HepG2 (cell line): ENCODE measurements around the gene RNASE13. TPM values are rescaled to one million over a fixed set of nuclear protein-coding genes. Genes with fewer than 3 reads are reported as not detected.

ENCODE experiments used
- ATAC-seq: fragments of 200-7000 bp; cut with Tn5 transposase; 3 replicates; pipeline ENCODE4 v1.9.1; 2020; ENCODE audit warnings: mild to moderate bottlenecking, moderate library complexity
- BruUV-seq: library from RNA; stranded (reverse); fragments of 400-500 nt; replicated peaks from 2 replicates; lab custom pipeline; 2021; lab: Mats Ljungman, UMichigan
- CTCF ChIA-PET: fragments of 300-600 bp; formaldehyde crosslinking; extraction: SDS; loops from one replicate; lab custom pipeline; 2021; ENCODE audit warnings: low total read pairs, inconsistent platforms, low intra/inter-chr PET ratio; lab: Yijun Ruan, JAX
- POLR2A ChIA-PET: fragments of 350-600 bp; sonication (Branson Sonifier 250); formaldehyde crosslinking; loops from one replicate; lab custom pipeline; 2020; ENCODE audit warnings: antibody characterized with exemption, inconsistent platforms; lab: Yijun Ruan, JAX
- DNase-seq: peaks from one replicate; pipeline ENCODE4 v3.0.0-alpha.2; 2015; ENCODE audit warnings: low spot score
- FAIRE-seq: peaks from 3 replicates; lab custom pipeline; 2011; peaks lifted over from hg19 to GRCh38; lab: Jason Lieb, UNC
- H2AFZ ChIP-seq: one replicate; pipeline ENCODE4 v1.6.1; 2011; ENCODE audit warnings: low read length, inconsistent platforms
- H3K27ac ChIP-seq: fragments of 300-600 bp; 3 replicates; pipeline ENCODE4 v1.8.0; 2011; ENCODE audit warnings: mixed run types, mild to moderate bottlenecking, mixed read lengths, low read length, inconsistent platforms; ENCODE audit not compliant: insufficient read depth; ENCODE audit errors: extremely low read length
- H3K27me3 ChIP-seq, 2 experiments: fragments of 200-600 bp in 1 of 2; 2 replicates in 1 of 2; 3 replicates in 1 of 2; pipeline versions ENCODE4 v1.6.0 to v1.8.0; 2011; ENCODE audit warnings: low read length in 2 of 2, mild to moderate bottlenecking in 2 of 2, moderate library complexity in 2 of 2, inconsistent platforms in 1 of 2; ENCODE audit not compliant: insufficient read depth in 2 of 2, control insufficient read depth in 1 of 2
- H3K36me3 ChIP-seq, 2 experiments: fragments of 200-600 bp in 1 of 2; replicated peaks in 1 of 2; 2 replicates in 1 of 2; 3 replicates in 1 of 2; pipeline versions ENCODE4 v1.5.1 to v1.8.0; 2011; ENCODE audit warnings: low read length in 2 of 2, inconsistent platforms in 1 of 2; ENCODE audit not compliant: insufficient read depth in 2 of 2, control insufficient read depth in 1 of 2
- H3K4me1 ChIP-seq: 2 replicates; pipeline ENCODE4 v1.5.1; 2012; ENCODE audit warnings: low read length, inconsistent platforms; ENCODE audit not compliant: insufficient read depth
- H3K4me2 ChIP-seq: 2 replicates; pipeline ENCODE4 v1.6.0; 2011; ENCODE audit warnings: low read depth, low read length, inconsistent platforms
- H3K4me3 ChIP-seq, 3 experiments: fragments of 200-600 bp in 1 of 3; sonication (generic), shearing (Covaris generic) in 1 of 3; replicated peaks in 1 of 3; 2 replicates each; pipeline ENCODE4 v1.5.1; 2011 to 2016; ENCODE audit warnings: low read length in 3 of 3, inconsistent platforms in 2 of 3, low read depth in 2 of 3, mild to moderate bottlenecking in 2 of 3, control low read depth in 1 of 3, mixed read lengths in 1 of 3; ENCODE audit not compliant: insufficient read depth in 1 of 3
- H3K79me2 ChIP-seq: one replicate; pipeline ENCODE4 v1.6.1; 2011; ENCODE audit warnings: low read length, inconsistent platforms; ENCODE audit not compliant: insufficient read depth
- H3K9ac ChIP-seq: 2 replicates; pipeline ENCODE4 v1.6.0; 2011; ENCODE audit warnings: mild to moderate bottlenecking, low read depth, low read length, inconsistent platforms; ENCODE audit not compliant: insufficient read depth
- H3K9me3 ChIP-seq: 2 replicates; pipeline ENCODE4 v1.5.1; 2012; ENCODE audit warnings: mild to moderate bottlenecking, low read length
- H4K20me1 ChIP-seq: 2 replicates; pipeline ENCODE4 v1.6.0; 2011; ENCODE audit warnings: inconsistent platforms, mild to moderate bottlenecking, low read length, moderate library complexity; ENCODE audit not compliant: insufficient read depth
- ATM ChIP-seq: fragments of 450-650 bp; IDR thresholded peaks from 2 replicates; pipeline ENCODE4 v1.7.1; 2017; ENCODE audit warnings: mild to moderate bottlenecking, borderline replicate concordance
- FOXJ3 ChIP-seq: sonication (generic); formaldehyde crosslinking; IDR thresholded peaks from 2 replicates; pipeline ENCODE4 v1.4.0; 2020; ENCODE audit warnings: missing genetic modification reagents, mild to moderate bottlenecking, borderline replicate concordance
- GZF1 ChIP-seq: sonication (generic); formaldehyde crosslinking; IDR thresholded peaks from 2 replicates; pipeline ENCODE4 v1.5.1; 2020; ENCODE audit warnings: mild to moderate bottlenecking, missing genetic modification reagents
- JDP2 ChIP-seq: sonication (generic); formaldehyde crosslinking; IDR thresholded peaks from 2 replicates; pipeline ENCODE4 v1.8.1; 2022; ENCODE audit warnings: missing genetic modification reagents, borderline replicate concordance
- MEF2D ChIP-seq: sonication (generic); formaldehyde crosslinking; IDR thresholded peaks from 2 replicates; pipeline ENCODE4 v1.5.1; 2020; ENCODE audit warnings: mild to moderate bottlenecking, missing genetic modification reagents
- MXD4 ChIP-seq: IDR thresholded peaks from 2 replicates; pipeline ENCODE4 v1.6.1; 2016; ENCODE audit warnings: mild to moderate bottlenecking, missing biosample characterization, missing genetic modification reagents
- SKI ChIP-seq: fragments of 450-650 bp; IDR thresholded peaks from one replicate; pipeline ENCODE4 v1.6.1; 2018; ENCODE audit warnings: mild to moderate bottlenecking; ENCODE audit not compliant: partially characterized antibody
- ZBTB38 ChIP-seq: sonication (generic); formaldehyde crosslinking; IDR thresholded peaks from 2 replicates; pipeline ENCODE4 v1.5.1; 2020; ENCODE audit warnings: mild to moderate bottlenecking, missing genetic modification reagents
- ZFP90 ChIP-seq: sonication (generic); formaldehyde crosslinking; IDR thresholded peaks from 2 replicates; pipeline ENCODE4 v1.8.0; 2022; ENCODE audit warnings: missing genetic modification reagents, mild to moderate bottlenecking, inconsistent platforms, borderline replicate concordance
- ZNF354B ChIP-seq: sonication (generic); formaldehyde crosslinking; IDR thresholded peaks from 2 replicates; pipeline ENCODE4 v1.8.0; 2022; ENCODE audit warnings: mild to moderate bottlenecking, missing genetic modification reagents
- ZNF598 ChIP-seq: sonication (generic); formaldehyde crosslinking; IDR thresholded peaks from 2 replicates; pipeline ENCODE4 v1.5.1; 2020; ENCODE audit warnings: mild to moderate bottlenecking, missing genetic modification reagents, borderline replicate concordance
- WGBS: methylation state at CpG from one replicate; pipeline ENCODE4 v1.1.6; 2017; ENCODE audit warnings: low lambda C conversion rate; 5-methylcytosine and 5-hydroxymethylcytosine counted together
- in situ Hi-C: cut with HindIII; loops from 2 replicates; pipeline ENCODE4 v1.10.0; 2017; ENCODE audit warnings: low pct_unique_long_range_greater_than_20kb; ENCODE audit not compliant: extremely low pct_ligation_motif_present
- intact Hi-C: fragments of 100-400 bp; cut with micrococcal nuclease; formaldehyde crosslinking; loops from one replicate; pipeline ENCODE4 v1.10.0; 2022; ENCODE audit not compliant: unreplicated experiment
- polyA plus RNA-seq, 8 experiments: library from polyadenylated mRNA; depleted of rRNA in 3 of 8; stranded (reverse) in 7 of 8; unstranded in 1 of 8; fragments of >200 nt; fragmentation: Illumina TruSeq in 4 of 8; extraction: Trizol in 4 of 8; gene quantifications; 2 replicates each; pipeline versions ENCODE4 v1.2.1 to v1.2.3, GENCODE V29; 2011 to 2016; ENCODE audit warnings: low read depth in 4 of 8, missing spikeins in 1 of 8, mixed read lengths in 1 of 8; ENCODE audit not compliant: insufficient read depth in 1 of 8
- total RNA-seq, 5 experiments: library from RNA; depleted of rRNA; stranded (reverse); fragments of >200 nt; fragmentation: Illumina TruSeq; extraction: Trizol; gene quantifications; 2 replicates each; pipeline ENCODE4 v1.2.3, GENCODE V29; 2016; ENCODE audit warnings: low read depth in 1 of 5
- TF ChIP-seq, protein P1 (sequence below): sonication (generic); formaldehyde crosslinking; IDR thresholded peaks from 2 replicates; pipeline ENCODE4 v1.5.1; 2020; ENCODE audit warnings: mild to moderate bottlenecking, missing genetic modification reagents, moderate library complexity
- TF ChIP-seq, protein P2 (sequence below): sonication (generic); formaldehyde crosslinking; IDR thresholded peaks from 2 replicates; pipeline ENCODE4 v1.4.0; 2020; ENCODE audit warnings: mild to moderate bottlenecking, missing genetic modification reagents
- TF ChIP-seq, protein P3 (sequence below): fragments of 450-650 bp; IDR thresholded peaks from 2 replicates; pipeline ENCODE4 v1.6.1; 2017
- TF ChIP-seq, protein P4 (sequence below): sonication (generic); formaldehyde crosslinking; IDR thresholded peaks from 2 replicates; pipeline ENCODE4 v1.5.0; 2020; ENCODE audit warnings: mild to moderate bottlenecking, low read depth, missing genetic modification reagents, borderline replicate concordance

RNASE13 gene
- total and polyA plus RNA-seq, 2 of the 13 experiments (the other 11 are each of a cell fraction or from before 2014, with no cell fraction given) = 1.0 TPM; not detected in 1

DNA sequence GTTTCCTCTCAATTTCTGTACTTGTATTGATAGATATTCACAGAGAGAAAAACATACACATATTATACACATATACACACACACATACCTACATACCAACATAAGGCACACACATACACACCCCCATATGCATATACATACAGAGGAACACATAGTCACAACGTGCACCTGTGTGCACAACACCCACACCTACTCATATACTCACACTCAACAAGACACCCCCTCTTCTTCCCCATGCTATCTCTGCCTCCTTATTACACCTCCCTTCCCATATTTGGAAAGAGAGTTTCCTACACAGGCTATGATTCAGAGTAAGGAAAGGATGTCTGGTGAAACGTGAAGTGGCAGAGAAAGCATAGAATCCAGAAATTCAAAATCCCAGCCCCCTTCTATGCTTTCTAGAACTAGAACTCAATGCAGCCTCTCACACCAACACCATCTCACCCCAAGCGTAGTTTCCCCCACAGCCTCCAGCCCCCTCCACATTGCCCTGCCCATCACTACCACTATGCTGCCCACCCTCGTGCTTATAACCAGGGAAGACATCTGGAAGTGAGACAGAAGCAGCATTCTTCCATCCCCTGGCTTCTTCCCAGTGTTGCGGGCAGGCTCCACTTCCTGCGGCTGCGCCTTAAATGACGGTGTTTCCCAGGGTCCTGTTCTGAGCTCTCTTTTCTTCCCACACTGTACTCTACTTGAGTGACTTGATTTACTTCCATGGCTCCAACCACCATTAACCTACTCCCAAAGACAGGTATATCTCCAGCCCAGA, 25.4 kb upstream of the RNASE13 start:
- Histone ChIP-seq H3K4me1 (peaks cover 89% of the 10 kb centered on the region), H4K20me1 (no peaks in the 10 kb centered on the region), H2AFZ (no peak overlapping the region), H3K36me3 (no peaks in the 10 kb centered on the region), H3K27me3 (no peaks in the 10 kb centered on the region), H3K4me2 (peak overlapping the region; percentile 59), H3K4me3 (no peak overlapping the region), H3K9ac (no peak overlapping the region), H3K79me2 (no peaks in the 10 kb centered on the region), H3K27ac (peak overlapping the region; percentile 71), H3K9me3 (no peaks in the 10 kb centered on the region)
- CTCF ChIA-PET = interaction anchor here (1.9 kb wide), 1 partner anchor 45 kb away, joined by 5 read pairs; no protein-coding TSS in a partner anchor
- no TSS peak for BruUV-seq
- POLR2A ChIA-PET = interaction anchor here (1.3 to 2.8 kb wide), 5 partner anchors 11 to 45 kb away, joined by 5 to 59 read pairs (median 9); partner anchors contain the start of gene ARHGEF40
- in situ Hi-C loops (no loop called here), intact Hi-C loops (loop anchor here (5.0 kb wide), 1 partner anchor 378 kb away; the partner anchor contains the start of gene RNASE4)
- WGBS = 89% methylated on average over 8 of the region's 8 CpGs
- DNase-seq (no peak), ATAC-seq (no peak), FAIRE-seq (no peak)
- TF ChIP-seq SKI (no peak), FOXJ3 (CRISPR knock-in tag) (no peak), ZFP90 (no peak), MEF2D (CRISPR knock-in tag) (no peak), GZF1 (CRISPR knock-in tag) (peak; percentile 55; the same call in 1 of the 2 replicates), ZNF354B (no peak), JDP2 (CRISPR knock-in tag) (no peak), ATM (no peak), MXD4 (CRISPR knock-in tag) (no peak), ZBTB38 (CRISPR knock-in tag) (peak; percentile 40; the same call in 1 of the 2 replicates), ZNF598 (0 out of 2 replicates have a peak, but pooled peaks have one; percentile 8)
- TF ChIP-seq, protein P1, sequence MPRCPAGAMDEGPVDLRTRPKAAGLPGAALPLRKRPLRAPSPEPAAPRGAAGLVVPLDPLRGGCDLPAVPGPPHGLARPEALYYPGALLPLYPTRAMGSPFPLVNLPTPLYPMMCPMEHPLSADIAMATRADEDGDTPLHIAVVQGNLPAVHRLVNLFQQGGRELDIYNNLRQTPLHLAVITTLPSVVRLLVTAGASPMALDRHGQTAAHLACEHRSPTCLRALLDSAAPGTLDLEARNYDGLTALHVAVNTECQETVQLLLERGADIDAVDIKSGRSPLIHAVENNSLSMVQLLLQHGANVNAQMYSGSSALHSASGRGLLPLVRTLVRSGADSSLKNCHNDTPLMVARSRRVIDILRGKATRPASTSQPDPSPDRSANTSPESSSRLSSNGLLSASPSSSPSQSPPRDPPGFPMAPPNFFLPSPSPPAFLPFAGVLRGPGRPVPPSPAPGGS (CRISPR knock-in tag) = 0 out of 2 replicates have a peak, but pooled peaks have one; percentile 22
- TF ChIP-seq, protein P2, sequence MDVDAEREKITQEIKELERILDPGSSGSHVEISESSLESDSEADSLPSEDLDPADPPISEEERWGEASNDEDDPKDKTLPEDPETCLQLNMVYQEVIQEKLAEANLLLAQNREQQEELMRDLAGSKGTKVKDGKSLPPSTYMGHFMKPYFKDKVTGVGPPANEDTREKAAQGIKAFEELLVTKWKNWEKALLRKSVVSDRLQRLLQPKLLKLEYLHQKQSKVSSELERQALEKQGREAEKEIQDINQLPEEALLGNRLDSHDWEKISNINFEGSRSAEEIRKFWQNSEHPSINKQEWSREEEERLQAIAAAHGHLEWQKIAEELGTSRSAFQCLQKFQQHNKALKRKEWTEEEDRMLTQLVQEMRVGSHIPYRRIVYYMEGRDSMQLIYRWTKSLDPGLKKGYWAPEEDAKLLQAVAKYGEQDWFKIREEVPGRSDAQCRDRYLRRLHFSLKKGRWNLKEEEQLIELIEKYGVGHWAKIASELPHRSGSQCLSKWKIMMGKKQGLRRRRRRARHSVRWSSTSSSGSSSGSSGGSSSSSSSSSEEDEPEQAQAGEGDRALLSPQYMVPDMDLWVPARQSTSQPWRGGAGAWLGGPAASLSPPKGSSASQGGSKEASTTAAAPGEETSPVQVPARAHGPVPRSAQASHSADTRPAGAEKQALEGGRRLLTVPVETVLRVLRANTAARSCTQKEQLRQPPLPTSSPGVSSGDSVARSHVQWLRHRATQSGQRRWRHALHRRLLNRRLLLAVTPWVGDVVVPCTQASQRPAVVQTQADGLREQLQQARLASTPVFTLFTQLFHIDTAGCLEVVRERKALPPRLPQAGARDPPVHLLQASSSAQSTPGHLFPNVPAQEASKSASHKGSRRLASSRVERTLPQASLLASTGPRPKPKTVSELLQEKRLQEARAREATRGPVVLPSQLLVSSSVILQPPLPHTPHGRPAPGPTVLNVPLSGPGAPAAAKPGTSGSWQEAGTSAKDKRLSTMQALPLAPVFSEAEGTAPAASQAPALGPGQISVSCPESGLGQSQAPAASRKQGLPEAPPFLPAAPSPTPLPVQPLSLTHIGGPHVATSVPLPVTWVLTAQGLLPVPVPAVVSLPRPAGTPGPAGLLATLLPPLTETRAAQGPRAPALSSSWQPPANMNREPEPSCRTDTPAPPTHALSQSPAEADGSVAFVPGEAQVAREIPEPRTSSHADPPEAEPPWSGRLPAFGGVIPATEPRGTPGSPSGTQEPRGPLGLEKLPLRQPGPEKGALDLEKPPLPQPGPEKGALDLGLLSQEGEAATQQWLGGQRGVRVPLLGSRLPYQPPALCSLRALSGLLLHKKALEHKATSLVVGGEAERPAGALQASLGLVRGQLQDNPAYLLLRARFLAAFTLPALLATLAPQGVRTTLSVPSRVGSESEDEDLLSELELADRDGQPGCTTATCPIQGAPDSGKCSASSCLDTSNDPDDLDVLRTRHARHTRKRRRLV (CRISPR knock-in tag) = no peak
- TF ChIP-seq, protein P3, sequence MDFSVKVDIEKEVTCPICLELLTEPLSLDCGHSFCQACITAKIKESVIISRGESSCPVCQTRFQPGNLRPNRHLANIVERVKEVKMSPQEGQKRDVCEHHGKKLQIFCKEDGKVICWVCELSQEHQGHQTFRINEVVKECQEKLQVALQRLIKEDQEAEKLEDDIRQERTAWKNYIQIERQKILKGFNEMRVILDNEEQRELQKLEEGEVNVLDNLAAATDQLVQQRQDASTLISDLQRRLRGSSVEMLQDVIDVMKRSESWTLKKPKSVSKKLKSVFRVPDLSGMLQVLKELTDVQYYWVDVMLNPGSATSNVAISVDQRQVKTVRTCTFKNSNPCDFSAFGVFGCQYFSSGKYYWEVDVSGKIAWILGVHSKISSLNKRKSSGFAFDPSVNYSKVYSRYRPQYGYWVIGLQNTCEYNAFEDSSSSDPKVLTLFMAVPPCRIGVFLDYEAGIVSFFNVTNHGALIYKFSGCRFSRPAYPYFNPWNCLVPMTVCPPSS = 0 out of 2 replicates have a peak, but pooled peaks have one; percentile 42
- TF ChIP-seq, protein P4, sequence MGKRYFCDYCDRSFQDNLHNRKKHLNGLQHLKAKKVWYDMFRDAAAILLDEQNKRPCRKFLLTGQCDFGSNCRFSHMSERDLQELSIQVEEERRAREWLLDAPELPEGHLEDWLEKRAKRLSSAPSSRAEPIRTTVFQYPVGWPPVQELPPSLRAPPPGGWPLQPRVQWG (CRISPR knock-in tag) = no peak
